ENCODE measurements around the gene SLC26A9. TPM values are rescaled to one million over a fixed set of nuclear protein-coding genes. Genes with fewer than 3 reads are reported as not detected.

SLC26A9 gene
- total RNA-seq, 2 donors from 2014 or later = not detected

GRCh38 chr1:205954819-205955404, 11.7 kb upstream of the SLC26A9 start:
- intact Hi-C loops (cut with DNase I) = no loop called here

GRCh38 chr1:205951746-205952145, 8.5 kb upstream of the SLC26A9 start:
- DNase-seq (ENCODE audit: low spot score) = no peak
- intact Hi-C loops (cut with DNase I) = no loop called here

More at GRCh38 chr1:205954819-205955404, 11.7 kb upstream of the SLC26A9 start:
- DNase-seq (ENCODE audit: low spot score) = no peak

- DNase-seq (ENCODE audit: low spot score) = no peak
- intact Hi-C loops (cut with DNase I) = no loop called here
Observed at GRCh38 chr1:205950826-205951549, 7.7 kb upstream of the SLC26A9 start.

GRCh38 chr1:205950280-205950679, 7.0 kb upstream of the SLC26A9 start:
- DNase-seq (ENCODE audit: low spot score) = no peak
- intact Hi-C loops (cut with DNase I) = no loop called here

- DNase-seq (ENCODE audit: low spot score) = no peak
- intact Hi-C loops (cut with DNase I) = no loop called here
Observed at GRCh38 chr1:205949753-205950152, 6.5 kb upstream of the SLC26A9 start.

GRCh38 chr1:205948886-205949285, 5.6 kb upstream of the SLC26A9 start:
- DNase-seq (ENCODE audit: low spot score) = no peak

GRCh38 chr1:205948039-205948438, 4.8 kb upstream of the SLC26A9 start:
- no peak for DNase-seq (ENCODE audit: low spot score)

More at GRCh38 chr1:205948886-205949285, 5.6 kb upstream of the SLC26A9 start:
- intact Hi-C loops (cut with DNase I) = no loop called here

GRCh38 chr1:205947024-205947423, 3.8 kb upstream of the SLC26A9 start:
- intact Hi-C loops (cut with DNase I) = no loop called here
- no peak for DNase-seq (ENCODE audit: low spot score)

More at GRCh38 chr1:205948039-205948438, 4.8 kb upstream of the SLC26A9 start:
- intact Hi-C loops (cut with DNase I) = no loop called here

- no peak for DNase-seq (ENCODE audit: low spot score)
- intact Hi-C loops (cut with DNase I) = no loop called here
Observed at GRCh38 chr1:205945069-205945468, 1.8 kb upstream of the SLC26A9 start.

- no peak for DNase-seq (ENCODE audit: low spot score)
- intact Hi-C loops (cut with DNase I) = no loop called here
Observed at GRCh38 chr1:205944525-205944924, 1.3 kb upstream of the SLC26A9 start.

- intact Hi-C loops (cut with DNase I) = no loop called here
Observed at GRCh38 chr1:205942631-205943159, 561 bp downstream of the SLC26A9 start.

GRCh38 chr1:205940710-205941109, 2.5 kb downstream of the SLC26A9 start:
- intact Hi-C loops (cut with DNase I) = no loop called here
- no peak for DNase-seq (ENCODE audit: low spot score)

More at GRCh38 chr1:205942631-205943159, 561 bp downstream of the SLC26A9 start:
- DNase-seq (ENCODE audit: low spot score) = no peak

- no peak for DNase-seq (ENCODE audit: low spot score)
- intact Hi-C loops (cut with DNase I) = no loop called here
Observed at GRCh38 chr1:205939690-205940330, 3.4 kb downstream of the SLC26A9 start.

GRCh38 chr1:205938682-205939081, 4.6 kb downstream of the SLC26A9 start:
- DNase-seq (ENCODE audit: low spot score) = no peak
- intact Hi-C loops (cut with DNase I) = no loop called here

- DNase-seq (ENCODE audit: low spot score) = no peak
- intact Hi-C loops (cut with DNase I) = no loop called here
Observed at GRCh38 chr1:205936846-205937586, 6.2 kb downstream of the SLC26A9 start.

GRCh38 chr1:205936311-205936710, 6.9 kb downstream of the SLC26A9 start:
- intact Hi-C loops (cut with DNase I) = no loop called here
- no peak for DNase-seq (ENCODE audit: low spot score)

- intact Hi-C loops (cut with DNase I) = no loop called here
- no peak for DNase-seq (ENCODE audit: low spot score)
Observed at GRCh38 chr1:205935869-205936268, 7.4 kb downstream of the SLC26A9 start.

- DNase-seq (ENCODE audit: low spot score) = no peak
- intact Hi-C loops (cut with DNase I) = no loop called here
Observed at GRCh38 chr1:205934788-205935187, 8.5 kb downstream of the SLC26A9 start.
